HepG2 (cell line): ENCODE results near the gene TCF3. TPM values are rescaled to one million over a fixed set of nuclear protein-coding genes. Genes with fewer than 3 reads are reported as not detected.

Source experiments
- ATAC-seq: fragments of 200-7000 bp; cut with Tn5 transposase; 3 replicates; pipeline ENCODE4 v1.9.1; 2020; ENCODE audit warnings: mild to moderate bottlenecking, moderate library complexity
- BruUV-seq: library from RNA; stranded (reverse); fragments of 400-500 nt; replicated peaks from 2 replicates; lab custom pipeline; 2021; lab: Mats Ljungman, UMichigan
- CTCF ChIA-PET: fragments of 300-600 bp; formaldehyde crosslinking; extraction: SDS; loops from one replicate; lab custom pipeline; 2021; ENCODE audit warnings: low total read pairs, inconsistent platforms, low intra/inter-chr PET ratio; lab: Yijun Ruan, JAX
- POLR2A ChIA-PET: fragments of 350-600 bp; sonication (Branson Sonifier 250); formaldehyde crosslinking; loops from one replicate; lab custom pipeline; 2020; ENCODE audit warnings: antibody characterized with exemption, inconsistent platforms; lab: Yijun Ruan, JAX
- DNase-seq: peaks from one replicate; pipeline ENCODE4 v3.0.0-alpha.2; 2015; ENCODE audit warnings: low spot score
- FAIRE-seq: peaks from 3 replicates; lab custom pipeline; 2011; peaks lifted over from hg19 to GRCh38; lab: Jason Lieb, UNC
- H2AFZ ChIP-seq: one replicate; pipeline ENCODE4 v1.6.1; 2011; ENCODE audit warnings: low read length, inconsistent platforms
- H3K27ac ChIP-seq: fragments of 300-600 bp; 3 replicates; pipeline ENCODE4 v1.8.0; 2011; ENCODE audit warnings: mixed run types, mild to moderate bottlenecking, mixed read lengths, low read length, inconsistent platforms; ENCODE audit not compliant: insufficient read depth; ENCODE audit errors: extremely low read length
- H3K27me3 ChIP-seq, 2 experiments: fragments of 200-600 bp in 1 of 2; 2 replicates in 1 of 2; 3 replicates in 1 of 2; pipeline versions ENCODE4 v1.6.0 to v1.8.0; 2011; ENCODE audit warnings: low read length in 2 of 2, mild to moderate bottlenecking in 2 of 2, moderate library complexity in 2 of 2, inconsistent platforms in 1 of 2; ENCODE audit not compliant: insufficient read depth in 2 of 2, control insufficient read depth in 1 of 2
- H3K36me3 ChIP-seq, 2 experiments: fragments of 200-600 bp in 1 of 2; replicated peaks in 1 of 2; 2 replicates in 1 of 2; 3 replicates in 1 of 2; pipeline versions ENCODE4 v1.5.1 to v1.8.0; 2011; ENCODE audit warnings: low read length in 2 of 2, inconsistent platforms in 1 of 2; ENCODE audit not compliant: insufficient read depth in 2 of 2, control insufficient read depth in 1 of 2
- H3K4me1 ChIP-seq: 2 replicates; pipeline ENCODE4 v1.5.1; 2012; ENCODE audit warnings: low read length, inconsistent platforms; ENCODE audit not compliant: insufficient read depth
- H3K4me2 ChIP-seq: 2 replicates; pipeline ENCODE4 v1.6.0; 2011; ENCODE audit warnings: low read depth, low read length, inconsistent platforms
- H3K4me3 ChIP-seq, 3 experiments: fragments of 200-600 bp in 1 of 3; sonication (generic), shearing (Covaris generic) in 1 of 3; replicated peaks in 1 of 3; 2 replicates each; pipeline ENCODE4 v1.5.1; 2011 to 2016; ENCODE audit warnings: low read length in 3 of 3, inconsistent platforms in 2 of 3, low read depth in 2 of 3, mild to moderate bottlenecking in 2 of 3, control low read depth in 1 of 3, mixed read lengths in 1 of 3; ENCODE audit not compliant: insufficient read depth in 1 of 3
- H3K79me2 ChIP-seq: one replicate; pipeline ENCODE4 v1.6.1; 2011; ENCODE audit warnings: low read length, inconsistent platforms; ENCODE audit not compliant: insufficient read depth
- H3K9ac ChIP-seq: 2 replicates; pipeline ENCODE4 v1.6.0; 2011; ENCODE audit warnings: mild to moderate bottlenecking, low read depth, low read length, inconsistent platforms; ENCODE audit not compliant: insufficient read depth
- H3K9me3 ChIP-seq: 2 replicates; pipeline ENCODE4 v1.5.1; 2012; ENCODE audit warnings: mild to moderate bottlenecking, low read length
- H4K20me1 ChIP-seq: 2 replicates; pipeline ENCODE4 v1.6.0; 2011; ENCODE audit warnings: inconsistent platforms, mild to moderate bottlenecking, low read length, moderate library complexity; ENCODE audit not compliant: insufficient read depth
- ISX ChIP-seq: sonication (generic); formaldehyde crosslinking; conservative IDR thresholded peaks from 2 replicates; pipeline ENCODE4 v1.5.0; 2020; ENCODE audit warnings: missing genetic modification reagents
- KDM6A ChIP-seq: IDR thresholded peaks from 2 replicates; pipeline ENCODE4 v1.6.1; 2016; ENCODE audit warnings: low read depth
- MIER2 ChIP-seq: IDR thresholded peaks from 2 replicates; pipeline ENCODE4 v1.6.1; 2016; ENCODE audit warnings: missing biosample characterization, missing genetic modification reagents
- PHF20 ChIP-seq: sonication (generic); formaldehyde crosslinking; IDR thresholded peaks from 2 replicates; pipeline ENCODE4 v1.5.0; 2020; ENCODE audit warnings: mild to moderate bottlenecking, missing genetic modification reagents
- SRSF4 ChIP-seq: fragments of 200-400 bp; formaldehyde crosslinking; IDR thresholded peaks from one replicate; pipeline ENCODE4 v1.6.1; 2018; ENCODE audit warnings: mild to moderate bottlenecking, low read depth, low read length, moderate library complexity; ENCODE audit not compliant: poor library complexity, severe bottlenecking
- ZNF232 ChIP-seq: sonication (generic); formaldehyde crosslinking; IDR thresholded peaks from 2 replicates; pipeline ENCODE4 v1.4.0; 2020; ENCODE audit warnings: missing genetic modification reagents, borderline replicate concordance
- ZNF296 ChIP-seq: sonication (generic); formaldehyde crosslinking; conservative IDR thresholded peaks from 2 replicates; pipeline ENCODE4 v1.5.0; 2020; ENCODE audit warnings: mild to moderate bottlenecking, missing genetic modification reagents
- ZNF564 ChIP-seq: sonication (generic); formaldehyde crosslinking; IDR thresholded peaks from 2 replicates; pipeline ENCODE4 v1.8.1; 2023; ENCODE audit warnings: mild to moderate bottlenecking, missing genetic modification reagents
- ZSCAN25 ChIP-seq: sonication (generic); formaldehyde crosslinking; IDR thresholded peaks from 2 replicates; pipeline ENCODE4 v1.8.0; 2022; ENCODE audit warnings: mild to moderate bottlenecking, missing genetic modification reagents
- WGBS: methylation state at CpG from one replicate; pipeline ENCODE4 v1.1.6; 2017; ENCODE audit warnings: low lambda C conversion rate; 5-methylcytosine and 5-hydroxymethylcytosine counted together
- in situ Hi-C: cut with HindIII; loops from 2 replicates; pipeline ENCODE4 v1.10.0; 2017; ENCODE audit warnings: low pct_unique_long_range_greater_than_20kb; ENCODE audit not compliant: extremely low pct_ligation_motif_present
- intact Hi-C: fragments of 100-400 bp; cut with micrococcal nuclease; formaldehyde crosslinking; loops from one replicate; pipeline ENCODE4 v1.10.0; 2022; ENCODE audit not compliant: unreplicated experiment
- polyA plus RNA-seq, 8 experiments: library from polyadenylated mRNA; depleted of rRNA in 3 of 8; stranded (reverse) in 7 of 8; unstranded in 1 of 8; fragments of >200 nt; fragmentation: Illumina TruSeq in 4 of 8; extraction: Trizol in 4 of 8; gene quantifications; 2 replicates each; pipeline versions ENCODE4 v1.2.1 to v1.2.3, GENCODE V29; 2011 to 2016; ENCODE audit warnings: low read depth in 4 of 8, missing spikeins in 1 of 8, mixed read lengths in 1 of 8; ENCODE audit not compliant: insufficient read depth in 1 of 8
- total RNA-seq, 5 experiments: library from RNA; depleted of rRNA; stranded (reverse); fragments of >200 nt; fragmentation: Illumina TruSeq; extraction: Trizol; gene quantifications; 2 replicates each; pipeline ENCODE4 v1.2.3, GENCODE V29; 2016; ENCODE audit warnings: low read depth in 1 of 5
- TF ChIP-seq, protein P1 (sequence below): sonication (generic); formaldehyde crosslinking; IDR thresholded peaks from 2 replicates; pipeline ENCODE4 v1.4.0; 2020; ENCODE audit warnings: missing genetic modification reagents
- TF ChIP-seq, protein P2 (sequence below): sonication (generic); formaldehyde crosslinking; IDR thresholded peaks from 2 replicates; pipeline ENCODE4 v1.8.0; 2022; ENCODE audit warnings: mild to moderate bottlenecking, missing genetic modification reagents, moderate library complexity

The TCF3 gene
- total and polyA plus RNA-seq, 2 of the 13 experiments (the other 11 are each of a cell fraction or from before 2014, with no cell fraction given), result 51.4 to 53.2 TPM

DNA sequence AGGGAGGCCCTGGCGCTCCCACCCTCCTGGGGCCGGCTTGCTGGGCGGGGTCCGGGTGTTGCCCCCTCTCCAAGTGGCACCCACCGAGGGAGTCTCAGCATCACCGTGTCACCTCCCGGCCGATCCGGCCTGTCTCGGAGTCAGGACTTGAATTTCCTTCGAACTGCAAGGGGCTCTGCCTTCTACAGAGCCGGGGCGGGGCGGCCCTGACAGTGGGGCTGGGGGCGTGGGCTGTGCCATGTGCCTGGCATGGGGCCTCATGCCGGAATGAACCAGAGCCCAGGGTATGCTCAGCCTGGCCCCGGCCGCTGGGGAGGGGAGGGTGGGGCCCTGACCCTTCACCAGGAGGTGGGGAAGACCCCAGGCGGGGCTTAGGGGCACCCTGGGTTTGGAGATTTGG, 47.0 kb upstream of the TCF3 start:
- ChIA-PET POLR2A (no interaction called here), CTCF (no interaction called here)
- no peak overlapping the region for H3K4me3 ChIP-seq
- H3K79me2 ChIP-seq, result no peaks in the 10 kb centered on the region
- H3K27ac ChIP-seq, result no peak overlapping the region
- TF ChIP-seq, protein P1, sequence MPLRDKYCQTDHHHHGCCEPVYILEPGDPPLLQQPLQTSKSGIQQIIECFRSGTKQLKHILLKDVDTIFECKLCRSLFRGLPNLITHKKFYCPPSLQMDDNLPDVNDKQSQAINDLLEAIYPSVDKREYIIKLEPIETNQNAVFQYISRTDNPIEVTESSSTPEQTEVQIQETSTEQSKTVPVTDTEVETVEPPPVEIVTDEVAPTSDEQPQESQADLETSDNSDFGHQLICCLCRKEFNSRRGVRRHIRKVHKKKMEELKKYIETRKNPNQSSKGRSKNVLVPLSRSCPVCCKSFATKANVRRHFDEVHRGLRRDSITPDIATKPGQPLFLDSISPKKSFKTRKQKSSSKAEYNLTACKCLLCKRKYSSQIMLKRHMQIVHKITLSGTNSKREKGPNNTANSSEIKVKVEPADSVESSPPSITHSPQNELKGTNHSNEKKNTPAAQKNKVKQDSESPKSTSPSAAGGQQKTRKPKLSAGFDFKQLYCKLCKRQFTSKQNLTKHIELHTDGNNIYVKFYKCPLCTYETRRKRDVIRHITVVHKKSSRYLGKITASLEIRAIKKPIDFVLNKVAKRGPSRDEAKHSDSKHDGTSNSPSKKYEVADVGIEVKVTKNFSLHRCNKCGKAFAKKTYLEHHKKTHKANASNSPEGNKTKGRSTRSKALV (CRISPR knock-in tag), result no peak
- TF ChIP-seq ZNF296 (CRISPR knock-in tag) (no peak), ZNF232 (CRISPR knock-in tag) (no peak), MIER2 (no peak), ZSCAN25 (CRISPR knock-in tag) (no peak), SRSF4 (no peak), KDM6A (CRISPR knock-in tag) (no peak), ISX (CRISPR knock-in tag) (no peak), ZNF564 (no peak), PHF20 (no peak)
- TF ChIP-seq, protein P2, sequence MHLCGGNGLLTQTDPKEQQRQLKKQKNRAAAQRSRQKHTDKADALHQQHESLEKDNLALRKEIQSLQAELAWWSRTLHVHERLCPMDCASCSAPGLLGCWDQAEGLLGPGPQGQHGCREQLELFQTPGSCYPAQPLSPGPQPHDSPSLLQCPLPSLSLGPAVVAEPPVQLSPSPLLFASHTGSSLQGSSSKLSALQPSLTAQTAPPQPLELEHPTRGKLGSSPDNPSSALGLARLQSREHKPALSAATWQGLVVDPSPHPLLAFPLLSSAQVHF (CRISPR knock-in tag), result no peak
- TF ChIP-seq, all 625 proteins: peak for 0
- Histone ChIP-seq H2AFZ (no peak overlapping the region), H3K4me2 (no peak overlapping the region), H3K27me3 (peaks cover 6 to 48% of the 10 kb centered on the region in 2 experiments), H3K4me1 (peaks cover 15% of the 10 kb centered on the region), H3K9ac (no peak overlapping the region), H3K9me3 (no peaks in the 10 kb centered on the region), H3K36me3 (no peaks in the 10 kb centered on the region), H4K20me1 (no peaks in the 10 kb centered on the region)
- intact Hi-C loops, result no loop called here
- no TSS peak for BruUV-seq
- no peak for DNase-seq
- 22% methylated on average over 3 of the region's 19 CpGs for WGBS
- no peak for FAIRE-seq
- ATAC-seq, result no peak; the same call in 2 of the 3 replicates
- in situ Hi-C loops, result no loop called here
